NB4 (cell line): ENCODE results near the gene CADM1.

ENCODE experiments used
- DNase-seq: peaks from one replicate; pipeline ENCODE4 v3.0.0; 2010; ENCODE audit warnings: low read depth
- H3K4me3 ChIP-seq: one replicate; pipeline ENCODE4 v1.5.1; 2011; ENCODE audit warnings: mild to moderate bottlenecking, low read depth, low read length, moderate library complexity
- MAX ChIP-seq: IDR thresholded peaks from 2 replicates; pipeline ENCODE4 v1.6.1; 2011; ENCODE audit warnings: low read depth, low read length
- MYC ChIP-seq: IDR thresholded peaks from 2 replicates; pipeline ENCODE4 v1.6.1; 2011; ENCODE audit warnings: low read depth, low read length
- POLR2A ChIP-seq: IDR thresholded peaks from 2 replicates; pipeline ENCODE4 v1.6.1; 2011; ENCODE audit warnings: mild to moderate bottlenecking; ENCODE audit not compliant: insufficient read length; ENCODE audit errors: extremely low read depth
- TF ChIP-seq, protein P1 (sequence below): IDR thresholded peaks from one replicate; pipeline ENCODE4 v1.5.1; 2012; ENCODE audit warnings: low read depth, low read length

CADM1 gene

DNA sequence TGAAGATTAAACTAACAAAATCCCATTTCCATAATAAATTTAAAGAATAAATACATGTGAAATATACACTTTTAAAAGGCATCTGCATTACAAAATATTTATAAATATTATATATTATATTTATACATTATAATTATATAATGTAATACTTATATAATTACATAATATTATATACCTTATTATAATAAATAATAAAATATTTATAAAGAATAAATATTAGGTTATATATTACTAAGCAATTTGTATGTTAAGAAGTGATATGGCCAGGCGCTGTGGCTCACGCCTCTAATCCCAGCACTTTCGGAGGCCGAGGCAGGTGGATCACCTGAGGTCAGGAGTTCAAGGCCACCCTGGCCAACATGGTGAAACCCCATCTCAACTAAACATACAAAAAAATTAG lies 97.8 kb downstream of the CADM1 start:
- no peak for TF ChIP-seq POLR2A
- TF ChIP-seq MYC = no peak
- no peak for TF ChIP-seq MAX
- TF ChIP-seq, protein P1, sequence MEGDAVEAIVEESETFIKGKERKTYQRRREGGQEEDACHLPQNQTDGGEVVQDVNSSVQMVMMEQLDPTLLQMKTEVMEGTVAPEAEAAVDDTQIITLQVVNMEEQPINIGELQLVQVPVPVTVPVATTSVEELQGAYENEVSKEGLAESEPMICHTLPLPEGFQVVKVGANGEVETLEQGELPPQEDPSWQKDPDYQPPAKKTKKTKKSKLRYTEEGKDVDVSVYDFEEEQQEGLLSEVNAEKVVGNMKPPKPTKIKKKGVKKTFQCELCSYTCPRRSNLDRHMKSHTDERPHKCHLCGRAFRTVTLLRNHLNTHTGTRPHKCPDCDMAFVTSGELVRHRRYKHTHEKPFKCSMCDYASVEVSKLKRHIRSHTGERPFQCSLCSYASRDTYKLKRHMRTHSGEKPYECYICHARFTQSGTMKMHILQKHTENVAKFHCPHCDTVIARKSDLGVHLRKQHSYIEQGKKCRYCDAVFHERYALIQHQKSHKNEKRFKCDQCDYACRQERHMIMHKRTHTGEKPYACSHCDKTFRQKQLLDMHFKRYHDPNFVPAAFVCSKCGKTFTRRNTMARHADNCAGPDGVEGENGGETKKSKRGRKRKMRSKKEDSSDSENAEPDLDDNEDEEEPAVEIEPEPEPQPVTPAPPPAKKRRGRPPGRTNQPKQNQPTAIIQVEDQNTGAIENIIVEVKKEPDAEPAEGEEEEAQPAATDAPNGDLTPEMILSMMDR = no peak
- DNase-seq = no peak

DNA sequence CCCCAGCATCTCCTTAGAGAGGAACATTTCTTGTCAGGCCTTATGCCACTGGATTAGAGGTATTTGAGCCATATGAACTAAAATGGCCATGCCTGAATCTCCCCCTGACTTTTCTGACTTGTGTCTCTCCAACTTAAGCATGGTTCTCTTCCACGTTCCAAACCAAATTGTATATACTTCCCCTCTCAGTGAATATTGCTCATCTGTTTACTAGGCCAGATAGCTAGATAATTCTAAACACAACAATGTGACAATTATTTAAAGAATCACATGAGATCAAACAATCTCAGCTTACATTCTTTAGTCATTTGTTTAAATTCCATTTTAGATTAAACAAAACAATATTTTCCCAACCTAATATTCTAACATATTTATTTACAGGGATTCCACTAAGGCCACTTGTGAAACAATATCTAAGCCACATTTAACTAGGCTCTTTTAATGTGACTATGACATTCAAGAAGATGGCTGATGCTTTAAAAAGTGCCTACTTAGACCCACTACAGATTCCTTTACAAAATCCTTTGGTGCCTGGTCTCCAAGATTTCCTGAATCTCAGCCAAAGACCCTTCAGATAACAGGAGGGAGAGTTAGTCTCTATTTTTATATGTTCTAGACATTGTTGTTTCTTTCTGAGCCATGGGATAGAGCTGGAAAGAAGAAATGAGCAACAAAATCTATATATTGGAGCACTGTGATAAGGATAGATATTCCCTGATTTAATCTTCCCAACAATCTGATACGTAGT lies 105.7 kb downstream of the CADM1 start:
- TF ChIP-seq POLR2A = no peak
- TF ChIP-seq, protein P1 = no peak
- no peak for TF ChIP-seq MYC
- TF ChIP-seq MAX = no peak
- no peak for DNase-seq
- H3K4me3 ChIP-seq = no peak overlapping the region

More for the DNA sequence above, 97.8 kb downstream of the CADM1 start:
- H3K4me3 ChIP-seq = no peak overlapping the region

DNA sequence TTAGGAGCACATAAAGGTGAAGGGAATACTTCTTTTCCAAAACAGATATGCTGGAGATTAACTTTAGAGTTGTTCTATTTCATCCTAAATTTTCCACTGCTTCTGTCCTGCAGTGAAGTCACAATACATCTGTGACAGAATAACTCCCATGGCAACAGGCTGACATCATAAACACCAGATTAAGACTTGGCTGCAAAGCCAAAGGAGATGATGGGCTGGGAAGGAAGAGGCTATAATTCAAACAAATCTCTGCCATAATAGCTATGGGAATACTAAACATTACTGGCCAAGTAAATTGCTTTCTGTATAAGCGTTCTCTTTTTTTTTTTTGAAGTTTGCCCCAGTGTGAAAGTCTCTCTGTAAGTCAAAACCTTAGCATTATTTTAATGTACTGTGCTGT lies 107.7 kb downstream of the CADM1 start:
- no peak overlapping the region for H3K4me3 ChIP-seq
- DNase-seq = no peak
- TF ChIP-seq MYC (no peak), POLR2A (no peak), MAX (no peak)
- TF ChIP-seq, protein P1 = no peak

DNA sequence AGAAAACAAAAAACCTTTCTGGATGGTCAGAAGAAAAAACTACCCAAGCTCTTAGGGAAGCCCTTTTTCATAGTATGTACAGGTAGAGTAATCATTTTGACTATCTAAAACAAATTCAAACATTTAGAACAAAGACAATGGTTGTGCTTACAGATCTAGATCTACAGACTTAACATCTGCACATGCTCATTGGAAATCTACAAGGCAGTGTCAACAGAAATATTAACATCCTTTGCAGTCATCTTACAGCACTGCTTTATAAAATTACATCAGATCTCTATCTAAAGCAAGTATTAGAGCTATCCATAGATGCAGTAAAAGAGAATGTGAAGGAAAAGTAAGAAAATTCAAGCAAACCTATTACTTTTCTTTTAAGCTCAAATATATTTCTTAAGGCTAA lies 110.3 kb downstream of the CADM1 start:
- no peak for TF ChIP-seq POLR2A
- TF ChIP-seq MAX = no peak
- no peak for TF ChIP-seq MYC
- TF ChIP-seq, protein P1 = no peak
- H3K4me3 ChIP-seq = no peak overlapping the region
- DNase-seq = no peak

DNA sequence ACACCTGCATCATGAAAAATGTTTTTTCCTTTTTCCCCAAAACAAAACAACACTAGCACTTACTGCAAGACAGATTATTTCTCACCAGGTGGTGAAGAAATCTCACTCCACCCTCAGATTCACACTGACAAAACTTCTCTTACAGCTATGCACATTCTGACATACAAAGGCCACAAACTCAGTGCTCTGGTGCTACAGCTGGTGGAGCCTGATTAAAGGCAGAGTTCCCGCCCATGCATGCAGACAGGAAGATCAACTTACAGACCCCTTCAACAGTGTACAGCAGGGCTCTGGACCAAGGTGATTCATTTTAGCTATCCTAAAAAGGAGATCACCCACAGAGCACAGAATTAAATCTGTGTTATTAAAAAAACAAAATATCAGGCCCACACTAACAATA lies 112.6 kb downstream of the CADM1 start:
- no peak overlapping the region for H3K4me3 ChIP-seq
- DNase-seq = no peak
- TF ChIP-seq POLR2A = no peak
- no peak for TF ChIP-seq MAX
- TF ChIP-seq, protein P1 = no peak
- no peak for TF ChIP-seq MYC

- H3K4me3 ChIP-seq = no peak overlapping the region
- no peak for DNase-seq
- TF ChIP-seq MYC (no peak), MAX (no peak), POLR2A (no peak)
- TF ChIP-seq, protein P1 = no peak
Observed at GRCh38 chr11:115391160-115391559, 113.1 kb downstream of the CADM1 start.
